Right lobe of liver (tissue), 4 donors: ENCODE measurements around the gene MAPKAPK3.

Experiments used
- POLR2A ChIP-seq: fragments of 450-650 bp; IDR thresholded peaks from one replicate; pipeline ENCODE4 v1.6.1; 2017; ENCODE audit warnings: antibody characterized with exemption, mild to moderate bottlenecking
- TF ChIP-seq, protein P1 (sequence below), 4 donors: fragments of 200-600 bp in 3 of 4; fragments of 450-650 bp in 1 of 4; IDR thresholded peaks; one replicate each; pipeline versions ENCODE4 v1.5.1 to v1.8.0; 2016 to 2022; ENCODE audit warnings: antibody characterized with exemption in 4 of 4, mild to moderate bottlenecking in 2 of 4
- donor health status: DM: no; HTN: no; CAD: no.
- donor health status: DM: no; HTN: no; CAD: no.
- donor health status: DM: no; HTN: yes; CAD: no.

DNA sequence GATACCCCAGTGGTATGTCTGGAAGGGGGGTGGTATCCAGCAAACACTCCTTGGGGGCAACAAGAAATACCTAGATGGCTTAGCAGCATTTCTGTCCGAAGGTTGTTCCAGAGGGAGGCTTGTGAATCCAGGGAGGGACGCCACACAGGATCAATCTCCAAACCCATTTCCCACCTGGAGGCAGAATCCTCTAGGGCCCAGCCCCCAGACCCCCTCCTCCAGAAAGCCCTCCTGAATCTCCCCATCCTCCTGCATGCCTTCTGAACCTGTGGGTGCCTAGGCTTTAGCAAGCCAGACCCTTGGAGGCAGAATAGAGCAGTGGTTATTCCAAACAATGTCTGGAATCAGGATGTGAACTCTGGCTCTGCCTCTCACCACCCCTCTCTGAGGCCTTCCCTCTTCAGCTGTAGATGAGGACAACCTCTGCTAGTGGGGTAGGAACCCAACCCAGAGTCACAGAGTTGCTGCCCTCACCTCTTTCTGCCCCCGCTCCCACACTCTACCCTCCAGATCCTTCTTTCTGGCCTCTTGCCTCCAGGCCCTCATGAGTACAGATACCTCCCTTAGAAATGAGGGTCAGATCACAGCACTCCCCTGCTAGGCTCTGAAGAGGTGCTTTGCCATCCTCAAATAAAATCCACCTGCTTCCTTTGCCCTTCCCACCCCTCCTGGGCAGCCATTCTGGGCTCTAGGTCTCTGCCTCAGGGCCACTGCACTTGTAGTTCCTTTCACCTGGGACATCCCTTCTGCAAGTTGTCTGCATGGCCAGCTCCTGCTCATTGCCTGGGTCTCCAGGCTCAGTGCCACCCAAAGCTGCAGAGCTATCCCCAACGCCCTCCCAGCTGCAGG is 13.5 kb upstream of the MAPKAPK3 start:
- TF ChIP-seq, protein P1, sequence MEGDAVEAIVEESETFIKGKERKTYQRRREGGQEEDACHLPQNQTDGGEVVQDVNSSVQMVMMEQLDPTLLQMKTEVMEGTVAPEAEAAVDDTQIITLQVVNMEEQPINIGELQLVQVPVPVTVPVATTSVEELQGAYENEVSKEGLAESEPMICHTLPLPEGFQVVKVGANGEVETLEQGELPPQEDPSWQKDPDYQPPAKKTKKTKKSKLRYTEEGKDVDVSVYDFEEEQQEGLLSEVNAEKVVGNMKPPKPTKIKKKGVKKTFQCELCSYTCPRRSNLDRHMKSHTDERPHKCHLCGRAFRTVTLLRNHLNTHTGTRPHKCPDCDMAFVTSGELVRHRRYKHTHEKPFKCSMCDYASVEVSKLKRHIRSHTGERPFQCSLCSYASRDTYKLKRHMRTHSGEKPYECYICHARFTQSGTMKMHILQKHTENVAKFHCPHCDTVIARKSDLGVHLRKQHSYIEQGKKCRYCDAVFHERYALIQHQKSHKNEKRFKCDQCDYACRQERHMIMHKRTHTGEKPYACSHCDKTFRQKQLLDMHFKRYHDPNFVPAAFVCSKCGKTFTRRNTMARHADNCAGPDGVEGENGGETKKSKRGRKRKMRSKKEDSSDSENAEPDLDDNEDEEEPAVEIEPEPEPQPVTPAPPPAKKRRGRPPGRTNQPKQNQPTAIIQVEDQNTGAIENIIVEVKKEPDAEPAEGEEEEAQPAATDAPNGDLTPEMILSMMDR (IDR thresholded peaks at IDR 0.05) = no peak
- no peak for TF ChIP-seq POLR2A
